ENCODE data around the gene PSME2. TPM values are rescaled to one million over a fixed set of nuclear protein-coding genes. Genes with fewer than 3 reads are reported as not detected.

Gene PSME2
- total and polyA plus RNA-seq, 9 of the 15 experiments (the other 6 are each of a cell fraction or from before 2014, with no cell fraction given) = 111 to 579 (median 159) TPM

- BruUV-seq (replicated peaks) = no TSS peak
- no peak overlapping the region for H3K4me3 ChIP-seq
- H3K4me2 ChIP-seq (ENCODE audit: insufficient read depth, low read length) = no peak overlapping the region
- H4K20me1 ChIP-seq (replicated peaks; ENCODE audit: control insufficient read depth, insufficient read depth, low read length) = no peaks in the 10 kb centered on the region
- H2AFZ ChIP-seq (ENCODE audit: low read depth, low read length) = no peak overlapping the region
- POLR2A ChIA-PET = interaction anchor here (0.7 kb wide), 1 partner anchor 10 kb away, joined by 3 read pairs; the partner anchor contains the start of gene PSME2
- no peak for ATAC-seq
- no peaks in the 10 kb centered on the region for H3K27me3 ChIP-seq (ENCODE audit: control insufficient read depth in 2 of 2, insufficient read depth in 2 of 2, low read length in 2 of 2)
- in situ Hi-C loops (cut with MboI) (no loop called here), intact Hi-C loops (cut with micrococcal nuclease) (no loop called here)
- no peaks in the 10 kb centered on the region for H3K9me3 ChIP-seq (replicated peaks; ENCODE audit: control insufficient read depth, insufficient read depth, low read depth, low read length)
- no peak for DNase-seq (ENCODE audit: extremely low read depth in 1 of 4, low spot score in 3 of 4)
- peaks cover 58% of the 10 kb centered on the region; the same call in 2 of the 3 replicates for H3K36me3 ChIP-seq (ENCODE audit: control insufficient read depth, insufficient read depth, low read length)
- no peak for FAIRE-seq
- WGBS (ENCODE audit: insufficient coverage, low coverage, missing lambda C conversion rate) = 100% methylated on average over 1 of the region's 1 CpG
- H3K79me2 ChIP-seq (ENCODE audit: control insufficient read depth, insufficient read depth, low read length) = peaks cover 6% of the 10 kb centered on the region; the same call in 1 of the 3 replicates
- CTCF ChIA-PET (ENCODE audit: low intra/inter-chr PET ratio) = no interaction called here
- H3K4me1 ChIP-seq (replicated peaks in 1 of 2; ENCODE audit: control insufficient read depth in 2 of 2, insufficient read depth in 2 of 2, low read length in 2 of 2) = peaks cover 6 to 19% of the 10 kb centered on the region in 2 experiments; a peak in 4 of 5 replicates
- no peak overlapping the region for H3K27ac ChIP-seq (ENCODE audit: extremely low read depth, low read depth, low read length)
- H3K9me1 ChIP-seq (ENCODE audit: control insufficient read depth, insufficient read depth, low read length) = no peaks in the 10 kb centered on the region
- H3K9ac ChIP-seq (ENCODE audit: insufficient read depth in 1 of 2, low read depth in 2 of 2, low read length in 2 of 2) = no peak overlapping the region
- TF ChIP-seq ZNF212 (CRISPR knock-in tag; IDR thresholded peaks at IDR 0.05) (no peak), E2F8 (IDR thresholded peaks at IDR 0.05; ENCODE audit: low read depth, partially characterized antibody) (no peak), CBX5 (IDR thresholded peaks at IDR 0.05; ENCODE audit: borderline replicate concordance, low read depth) (no peak), FOXO4 (CRISPR knock-in tag; IDR thresholded peaks at IDR 0.05) (no peak), ZBTB34 (CRISPR knock-in tag; IDR thresholded peaks at IDR 0.05) (no peak), ZNF407 (IDR thresholded peaks at IDR 0.05; ENCODE audit: low read depth) (no peak), CREBBP (IDR thresholded peaks at IDR 0.05; ENCODE audit: low read depth, low read length) (no peak)
Measured at GRCh38 chr14:24156840-24157239, 10.4 kb upstream of the PSME2 start.

All from K562 (cell line).